Body of pancreas (tissue), 4 donors: Measurements from ENCODE around the gene PARP8. TPM values are rescaled to one million over a fixed set of nuclear protein-coding genes. Genes with fewer than 3 reads are reported as not detected.

ENCODE experiments used
- ATAC-seq: fragments of 150-250 bp; one replicate; pipeline ENCODE4 v1.9.1; 2016
- DNase-seq, 4 donors: peaks; one replicate each; pipeline ENCODE4 v3.0.0-alpha.2; 2019
- H3K27ac ChIP-seq, 4 donors: fragments of 200-600 bp; sonication (generic); 1 replicate in 3 of 4; 2 replicates in 1 of 4; pipeline versions ENCODE4 v1.5.1 to v1.6.1; 2016 to 2019; ENCODE audit warnings: mild to moderate bottlenecking in 1 of 4, mixed read lengths in 1 of 4, moderate library complexity in 1 of 4
- H3K27me3 ChIP-seq, 2 donors: fragments of 200-600 bp; sonication (generic); one replicate each; pipeline ENCODE4 v1.6.0; 2016; ENCODE audit warnings: mild to moderate bottlenecking in 1 of 2
- H3K36me3 ChIP-seq, 2 donors: fragments of 200-600 bp; sonication (generic); replicated peaks in 1 of 2; 2 replicates each; pipeline ENCODE4 v1.5.1; 2016; ENCODE audit warnings: low read depth in 2 of 2; ENCODE audit not compliant: insufficient read depth in 1 of 2
- H3K4me1 ChIP-seq: fragments of 200-600 bp; sonication (generic); one replicate; pipeline ENCODE4 v1.6.0; 2016
- H3K4me3 ChIP-seq, 2 donors: fragments of 200-600 bp; sonication (generic); 1 replicate in 1 of 2; 2 replicates in 1 of 2; pipeline ENCODE4 v1.5.1; 2016 to 2019
- H3K9me3 ChIP-seq, 3 donors: fragments of 200-600 bp; sonication (generic); 1 replicate in 2 of 3; 2 replicates in 1 of 3; pipeline ENCODE4 v1.5.1; 2016
- POLR2A ChIP-seq, 3 donors: fragments of 450-650 bp; IDR thresholded peaks; one replicate each; pipeline ENCODE4 v1.6.1; 2016; ENCODE audit warnings: antibody characterized with exemption in 3 of 3, mild to moderate bottlenecking in 2 of 3
- WGBS, 2 donors: methylation state at CpG; one replicate each; pipeline ENCODE4 v1.1.5; 2017; 5-methylcytosine and 5-hydroxymethylcytosine counted together
- intact Hi-C: fragments of 100-400 bp; cut with DNase I; formaldehyde crosslinking; loops from one replicate; pipeline ENCODE4 v1.15.1; 2023
- total RNA-seq, 2 donors: library from RNA; depleted of rRNA; stranded (reverse); fragments of >200 nt; gene quantifications; one replicate each; pipeline ENCODE4 v1.1.0, GENCODE V29; 2016
- TF ChIP-seq, protein P1 (sequence below), 7 experiments: fragments of 450-650 bp in 4 of 7; fragments of 200-600 bp in 3 of 7; sonication (generic) in 3 of 7; IDR thresholded peaks; one replicate each; pipeline ENCODE4 v1.5.1; 2016 to 2019; ENCODE audit warnings: antibody characterized with exemption in 7 of 7

Gene PARP8
- total RNA-seq, 2 donors from 2014 or later, result 13.5 to 17.9 TPM

DNA sequence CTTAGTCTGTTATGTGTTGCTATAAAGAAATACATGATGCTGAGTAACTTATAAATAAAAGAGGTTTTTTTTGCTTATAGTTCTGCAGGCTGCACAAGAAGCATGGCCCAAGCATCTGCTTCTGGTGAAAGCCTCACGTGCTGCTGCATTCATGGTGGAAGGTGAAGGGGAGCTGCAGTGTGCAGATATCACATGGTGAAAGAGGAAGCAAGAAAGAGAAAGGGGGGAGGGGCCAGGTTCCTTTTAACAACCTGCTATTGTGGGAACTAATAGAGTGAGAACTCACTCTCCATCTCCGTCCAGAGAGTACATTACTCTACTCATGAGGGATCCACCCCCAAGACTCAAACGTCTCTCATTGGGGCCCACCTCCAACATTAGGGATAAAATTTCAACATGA, 12.5 kb upstream of the PARP8 start:
- Histone ChIP-seq H3K27me3 (no peaks in the 10 kb centered on the region), H3K4me1 (peaks cover 13% of the 10 kb centered on the region), H3K27ac (no peak overlapping the region), H3K36me3 (no peaks in the 10 kb centered on the region), H3K4me3 (no peak overlapping the region), H3K9me3 (no peaks in the 10 kb centered on the region)
- WGBS, 2 donors, result 71 to 86% methylated on average over 3 of the region's 3 CpGs
- no peak for ATAC-seq
- DNase-seq, result peak in 1 of 4 donors; percentile 28
- TF ChIP-seq, protein P1, sequence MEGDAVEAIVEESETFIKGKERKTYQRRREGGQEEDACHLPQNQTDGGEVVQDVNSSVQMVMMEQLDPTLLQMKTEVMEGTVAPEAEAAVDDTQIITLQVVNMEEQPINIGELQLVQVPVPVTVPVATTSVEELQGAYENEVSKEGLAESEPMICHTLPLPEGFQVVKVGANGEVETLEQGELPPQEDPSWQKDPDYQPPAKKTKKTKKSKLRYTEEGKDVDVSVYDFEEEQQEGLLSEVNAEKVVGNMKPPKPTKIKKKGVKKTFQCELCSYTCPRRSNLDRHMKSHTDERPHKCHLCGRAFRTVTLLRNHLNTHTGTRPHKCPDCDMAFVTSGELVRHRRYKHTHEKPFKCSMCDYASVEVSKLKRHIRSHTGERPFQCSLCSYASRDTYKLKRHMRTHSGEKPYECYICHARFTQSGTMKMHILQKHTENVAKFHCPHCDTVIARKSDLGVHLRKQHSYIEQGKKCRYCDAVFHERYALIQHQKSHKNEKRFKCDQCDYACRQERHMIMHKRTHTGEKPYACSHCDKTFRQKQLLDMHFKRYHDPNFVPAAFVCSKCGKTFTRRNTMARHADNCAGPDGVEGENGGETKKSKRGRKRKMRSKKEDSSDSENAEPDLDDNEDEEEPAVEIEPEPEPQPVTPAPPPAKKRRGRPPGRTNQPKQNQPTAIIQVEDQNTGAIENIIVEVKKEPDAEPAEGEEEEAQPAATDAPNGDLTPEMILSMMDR (IDR thresholded peaks at IDR 0.05), result no peak
- no peak for TF ChIP-seq POLR2A (IDR thresholded peaks at IDR 0.05)
- intact Hi-C loops, result no loop called here

GRCh38 chr5:50655067-50655809, 11.2 kb upstream of the PARP8 start:
- Histone ChIP-seq H3K4me3 (no peak overlapping the region), H3K27me3 (no peaks in the 10 kb centered on the region), H3K36me3 (no peaks in the 10 kb centered on the region), H3K27ac (peak overlapping the region in 1 of 4 donors; percentile 16), H3K4me1 (peaks cover 13% of the 10 kb centered on the region), H3K9me3 (no peaks in the 10 kb centered on the region)
- no peak for ATAC-seq
- TF ChIP-seq, protein P1 (IDR thresholded peaks at IDR 0.05), result no peak
- WGBS, 2 donors, result 37 to 39% methylated on average over 3 of the region's 3 CpGs
- intact Hi-C loops, result no loop called here
- no peak for DNase-seq

DNA sequence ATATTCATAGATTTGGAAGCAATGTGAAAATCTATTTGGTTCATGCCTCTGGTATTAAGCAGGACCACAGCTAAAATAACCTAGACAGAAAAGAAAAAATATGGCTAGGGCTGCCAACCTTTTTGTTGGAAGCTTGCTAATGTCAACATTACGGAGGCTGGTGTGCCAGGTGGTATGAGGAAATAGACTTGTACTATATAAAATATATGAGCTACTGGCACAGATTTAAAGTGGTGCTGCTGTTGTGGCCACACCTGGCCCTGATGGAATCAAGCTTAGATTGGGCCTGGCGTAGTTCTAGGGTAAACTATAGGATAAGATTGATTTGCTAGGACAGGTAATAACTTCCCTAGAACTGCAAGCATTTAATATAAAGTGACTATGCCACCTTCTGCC, 10.6 kb upstream of the PARP8 start:
- peaks cover 13% of the 10 kb centered on the region for H3K4me1 ChIP-seq
- peak overlapping the region in 1 of 4 donors; percentile 16 for H3K27ac ChIP-seq
- WGBS, 2 donors, result 15 to 29% methylated on average over 2 of the region's 2 CpGs
- H3K27me3 ChIP-seq, result no peaks in the 10 kb centered on the region
- DNase-seq (peak; percentile 56 to 70 (median 64)), ATAC-seq (peak; percentile 84)
- H3K36me3 ChIP-seq, result no peaks in the 10 kb centered on the region
- H3K4me3 ChIP-seq, result no peak overlapping the region
- no peaks in the 10 kb centered on the region for H3K9me3 ChIP-seq
- TF ChIP-seq, protein P1 (IDR thresholded peaks at IDR 0.05), result no peak
- no peak for TF ChIP-seq POLR2A (IDR thresholded peaks at IDR 0.05)
- intact Hi-C loops, result no loop called here

DNA sequence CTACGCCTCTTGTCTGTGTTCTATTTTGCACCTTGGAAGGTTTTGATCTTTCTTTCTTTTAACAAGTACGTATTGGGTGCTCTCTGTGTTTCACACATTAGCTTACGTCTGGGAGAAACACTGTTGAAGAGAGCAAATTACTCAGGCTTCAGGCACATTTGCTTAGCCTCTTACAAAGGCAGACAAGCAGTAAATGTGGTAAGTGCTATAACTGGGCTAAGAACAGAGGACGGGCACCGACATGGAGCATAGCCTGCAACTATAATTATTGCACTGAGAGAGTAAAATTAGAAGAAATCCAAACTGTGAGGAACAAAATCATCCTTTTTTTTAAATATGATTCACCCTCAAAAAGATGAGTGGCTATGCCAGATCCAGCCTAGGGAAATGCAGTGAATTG, 9.4 kb upstream of the PARP8 start:
- Histone ChIP-seq H3K36me3 (no peaks in the 10 kb centered on the region), H3K27ac (no peak overlapping the region), H3K9me3 (no peaks in the 10 kb centered on the region), H3K27me3 (no peaks in the 10 kb centered on the region), H3K4me3 (no peak overlapping the region), H3K4me1 (peaks cover 13% of the 10 kb centered on the region)
- no peak for ATAC-seq
- TF ChIP-seq, protein P1 (IDR thresholded peaks at IDR 0.05), result no peak
- no peak for TF ChIP-seq POLR2A (IDR thresholded peaks at IDR 0.05)
- DNase-seq, result no peak
- intact Hi-C loops, result no loop called here
- WGBS, 2 donors, result 92 to 94% methylated on average over 5 of the region's 5 CpGs

DNA sequence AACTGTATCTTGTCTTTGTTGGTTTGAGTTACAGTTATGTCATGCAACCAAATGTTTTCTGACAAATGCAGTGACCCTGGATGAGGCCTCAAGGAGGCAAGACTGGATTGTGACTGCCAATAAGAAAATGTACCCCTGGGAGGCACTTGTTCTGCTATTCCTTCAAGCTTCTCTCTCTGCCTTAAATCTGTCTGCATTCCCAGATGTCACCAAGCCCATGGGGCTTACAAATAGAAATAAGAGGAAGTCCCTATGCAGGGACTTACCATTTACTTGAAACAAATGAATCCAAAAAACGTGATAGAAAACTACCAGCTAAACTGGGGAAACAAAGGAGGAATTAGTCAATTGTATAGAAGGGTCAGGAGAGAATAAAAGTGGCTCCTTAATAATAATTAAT, 8.2 kb upstream of the PARP8 start:
- Histone ChIP-seq H3K4me3 (no peak overlapping the region), H3K27me3 (no peaks in the 10 kb centered on the region), H3K36me3 (no peaks in the 10 kb centered on the region), H3K4me1 (peaks cover 13% of the 10 kb centered on the region), H3K27ac (no peak overlapping the region), H3K9me3 (no peaks in the 10 kb centered on the region)
- DNase-seq (no peak), ATAC-seq (no peak)
- TF ChIP-seq, protein P1 (IDR thresholded peaks at IDR 0.05), result no peak
- TF ChIP-seq POLR2A (IDR thresholded peaks at IDR 0.05), result no peak
- intact Hi-C loops, result no loop called here
- 39 to 72% methylated on average over 1 of the region's 1 CpG for WGBS, 2 donors
